K562 (cell line): ENCODE measurements around the gene ZNF598. TPM values are rescaled to one million over a fixed set of nuclear protein-coding genes. Genes with fewer than 3 reads are reported as not detected.

Experiments
- CBFB ChIP-seq: sonication (generic); formaldehyde crosslinking; IDR thresholded peaks from 2 replicates; pipeline ENCODE4 v1.4.0; 2020; ENCODE audit warnings: mild to moderate bottlenecking, missing genetic modification reagents
- CBX3 ChIP-seq, 2 experiments: IDR thresholded peaks; 1 replicate in 1 of 2; 2 replicates in 1 of 2; pipeline ENCODE4 v1.6.1; 2012; ENCODE audit warnings: inconsistent platforms in 2 of 2, low read length in 2 of 2, borderline replicate concordance in 1 of 2, control low read depth in 1 of 2
- CEBPG ChIP-seq, 3 experiments: fragments of 200-800 bp in 1 of 3; sonication (Bioruptor generic) in 1 of 3; sonication (generic) in 1 of 3; formaldehyde crosslinking in 1 of 3; IDR thresholded peaks in 2 of 3; conservative IDR thresholded peaks in 1 of 3; 2 replicates each; pipeline versions ENCODE4 v1.6.1 to v1.8.0; 2016 to 2022; ENCODE audit warnings: missing compliant biosample characterization in 2 of 3, missing genetic modification characterization in 2 of 3, mild to moderate bottlenecking in 1 of 3, missing genetic modification reagents in 1 of 3
- CGGBP1 ChIP-seq: fragments of 250-450 bp; sonication (Bioruptor Pico); IDR thresholded peaks from 2 replicates; pipeline ENCODE4 v1.9.0; 2021; ENCODE audit warnings: mild to moderate bottlenecking
- CHCHD3 ChIP-seq: fragments of 250-450 bp; sonication (Bioruptor Pico); IDR thresholded peaks from 2 replicates; pipeline ENCODE4 v2.1.2; 2022; ENCODE audit warnings: mild to moderate bottlenecking
- CHD4 ChIP-seq: fragments of 200-600 bp; sonication (generic); IDR thresholded peaks from 3 replicates; pipeline ENCODE4 v1.6.1; 2012; ENCODE audit warnings: low read depth, mild to moderate bottlenecking, mixed read lengths, low read length, inconsistent platforms; ENCODE audit not compliant: insufficient read depth, insufficient replicate concordance, poor library complexity, severe bottlenecking
- E2F3 ChIP-seq: fragments of 250-450 bp; sonication (Bioruptor Pico); IDR thresholded peaks from 2 replicates; pipeline ENCODE4 v1.4.0; 2020; ENCODE audit warnings: mild to moderate bottlenecking
- ELF2 ChIP-seq: fragments of 250-450 bp; sonication (Bioruptor Pico); IDR thresholded peaks from 2 replicates; pipeline ENCODE4 v1.5.0; 2021; ENCODE audit warnings: mild to moderate bottlenecking
- ESRRA ChIP-seq: fragments of 450-650 bp; IDR thresholded peaks from 2 replicates; pipeline ENCODE4 v1.6.1; 2014; ENCODE audit warnings: low read depth, mild to moderate bottlenecking, moderate library complexity, borderline replicate concordance
- GATAD2A ChIP-seq: fragments of 450-650 bp; IDR thresholded peaks from 2 replicates; pipeline ENCODE4 v1.6.1; 2017
- NONO ChIP-seq, 2 experiments: fragments of 200-400 bp in 1 of 2; fragments of 450-650 bp in 1 of 2; formaldehyde crosslinking in 1 of 2; IDR thresholded peaks; 2 replicates each; pipeline ENCODE4 v1.6.1; 2017; ENCODE audit warnings: low read depth in 2 of 2, mild to moderate bottlenecking in 2 of 2, moderate library complexity in 2 of 2, low read length in 1 of 2
- NR2C1 ChIP-seq, 2 experiments: fragments of 450-650 bp; IDR thresholded peaks; 2 replicates each; pipeline ENCODE4 v1.6.1; 2017; ENCODE audit warnings: mild to moderate bottlenecking in 2 of 2, antibody characterized with exemption in 1 of 2, inconsistent platforms in 1 of 2, missing compliant biosample characterization in 1 of 2, missing genetic modification characterization in 1 of 2
- PHF8 ChIP-seq: fragments of 200-600 bp; sonication (generic); IDR thresholded peaks from 2 replicates; pipeline ENCODE4 v1.6.1; 2012; ENCODE audit warnings: mixed run types, mild to moderate bottlenecking, inconsistent platforms, low read length, moderate library complexity, borderline replicate concordance
- POLR2AphosphoS2 ChIP-seq: IDR thresholded peaks from 2 replicates; pipeline ENCODE4 v1.6.1; 2012; ENCODE audit warnings: low read length, improper control_type of control experiment
- RB1 ChIP-seq: fragments of 450-650 bp; IDR thresholded peaks from 2 replicates; pipeline ENCODE4 v1.6.1; 2017; ENCODE audit warnings: low read depth, mild to moderate bottlenecking
- SLC30A9 ChIP-seq: fragments of 250-450 bp; sonication (Bioruptor Pico); IDR thresholded peaks from 2 replicates; pipeline ENCODE4 v1.8.0; 2022; ENCODE audit warnings: mild to moderate bottlenecking, moderate library complexity
- SMARCB1 ChIP-seq: IDR thresholded peaks from 2 replicates; pipeline ENCODE4 v1.6.1; 2011; ENCODE audit warnings: improper control_type of control experiment, low read depth; ENCODE audit not compliant: insufficient read length
- STAT5B ChIP-seq: fragments of 250-450 bp; sonication (Bioruptor Pico); IDR thresholded peaks from 2 replicates; pipeline ENCODE4 v1.8.0; 2021; ENCODE audit warnings: mild to moderate bottlenecking, inconsistent platforms
- TAF1 ChIP-seq: IDR thresholded peaks from 2 replicates; pipeline ENCODE4 v1.6.1; 2011; ENCODE audit warnings: mild to moderate bottlenecking, low read length, moderate library complexity; ENCODE audit not compliant: insufficient read depth, control insufficient read depth, severe bottlenecking; ENCODE audit errors: extremely low read depth
- TCF3 ChIP-seq: sonication (generic); formaldehyde crosslinking; IDR thresholded peaks from 2 replicates; pipeline ENCODE4 v1.4.0; 2020; ENCODE audit warnings: mild to moderate bottlenecking, missing genetic modification reagents
- ZNF507 ChIP-seq: conservative IDR thresholded peaks from 2 replicates; pipeline ENCODE4 v1.6.1; 2017; ENCODE audit warnings: missing genetic modification characterization, missing compliant biosample characterization
- ZNF511 ChIP-seq: sonication (generic); formaldehyde crosslinking; IDR thresholded peaks from 2 replicates; pipeline ENCODE4 v1.8.0; 2022; ENCODE audit warnings: mild to moderate bottlenecking, missing genetic modification reagents
- polyA plus RNA-seq, 8 experiments: library from polyadenylated mRNA; depleted of rRNA in 4 of 8; stranded (reverse) in 5 of 8; unstranded in 3 of 8; fragments of >200 nt; fragmentation: Nextera tagmentation in 2 of 8; fragmentation: Illumina TruSeq in 1 of 8; extraction: Ambion mirVana in 2 of 8; extraction: Trizol in 1 of 8; gene quantifications; 2 replicates each; pipeline versions ENCODE4 v1.2.1 to v1.2.3, GENCODE V29; 2011 to 2014; ENCODE audit warnings: inconsistent platforms in 1 of 8, missing spikeins in 1 of 8
- total RNA-seq, 7 experiments: library from RNA; depleted of rRNA in 6 of 7; stranded (reverse); fragments of >200 nt in 6 of 7; fragmentation: Illumina TruSeq in 2 of 7; extraction: Trizol in 2 of 7; gene quantifications; 2 replicates each; pipeline versions ENCODE4 v1.2.1 to v1.2.3, GENCODE V29; 2011 to 2021; ENCODE audit warnings: low replicate concordance in 1 of 7
- TF ChIP-seq, protein P1 (sequence below), 2 experiments: fragments of 450-650 bp; conservative IDR thresholded peaks; 2 replicates each; pipeline ENCODE4 v1.6.1; 2017; ENCODE audit warnings: mild to moderate bottlenecking in 2 of 2, moderate library complexity in 2 of 2
- TF ChIP-seq, protein P2 (sequence below): fragments of 250-450 bp; sonication (Bioruptor Pico); IDR thresholded peaks from 2 replicates; pipeline ENCODE4 v1.6.1; 2021; ENCODE audit warnings: mild to moderate bottlenecking

The ZNF598 gene
- total and polyA plus RNA-seq, 9 of the 15 experiments (the other 6 are each of a cell fraction or from before 2014, with no cell fraction given): 0.11 to 115 (median 29.6) TPM

GRCh38 chr16:2009791-2010510 lies at the start of gene ZNF598 (continued):
- TF ChIP-seq CBFB (CRISPR knock-in tag) (0 out of 2 replicates have a peak, but pooled peaks have one; percentile 45), ZNF511 (peak; percentile 26; the same call in 1 of the 2 replicates), POLR2AphosphoS2 (no peak), NR2C1 (IDR thresholded peaks at IDR 0.05) (peak; percentile 51; the same call in 1 of the 2 replicates), NR2C1 (tag; IDR thresholded peaks at IDR 0.05) (no peak), CHD4 (no peak), SLC30A9 (CRISPR knock-in tag) (no peak), NONO (IDR thresholded peaks at IDR 0.05; ENCODE audit: low read depth in 2 of 2, low read length in 1 of 2) (peak; percentile 53 to 81; a peak in 1 of 4 replicates), RB1 (peak; percentile 69), CEBPG (CRISPR knock-in tag; IDR thresholded peaks at IDR 0.05) (no peak; the same call in 1 of the 2 replicates), CEBPG (tag; conservative IDR thresholded peaks at IDR 0.05 in 1 of 2, IDR thresholded peaks at IDR 0.05 in 1 of 2) (no peak), CBX3 (IDR thresholded peaks at IDR 0.05; ENCODE audit: borderline replicate concordance in 1 of 2, low read length in 2 of 2) (peak in 1 of 2 experiments; percentile 20; a peak in 1 of 3 replicates), TCF3 (CRISPR knock-in tag) (peak; percentile 18; the same call in 1 of the 2 replicates), E2F3 (peak; percentile 37; the same call in 1 of the 2 replicates), GATAD2A (0 out of 2 replicates have a peak, but pooled peaks have one; percentile 18), PHF8 (peak; percentile 98), CHCHD3 (CRISPR knock-in tag) (peak; percentile 65; the same call in 1 of the 2 replicates), CGGBP1 (CRISPR knock-in tag) (peak; percentile 77; the same call in 1 of the 2 replicates), ESRRA (peak; percentile 52; the same call in 1 of the 2 replicates), ELF2 (peak; percentile 83), TAF1 (peak; percentile 85), ZNF507 (tag) (no peak), SMARCB1 (no peak), STAT5B (CRISPR knock-in tag) (no peak)
- TF ChIP-seq, protein P1, sequence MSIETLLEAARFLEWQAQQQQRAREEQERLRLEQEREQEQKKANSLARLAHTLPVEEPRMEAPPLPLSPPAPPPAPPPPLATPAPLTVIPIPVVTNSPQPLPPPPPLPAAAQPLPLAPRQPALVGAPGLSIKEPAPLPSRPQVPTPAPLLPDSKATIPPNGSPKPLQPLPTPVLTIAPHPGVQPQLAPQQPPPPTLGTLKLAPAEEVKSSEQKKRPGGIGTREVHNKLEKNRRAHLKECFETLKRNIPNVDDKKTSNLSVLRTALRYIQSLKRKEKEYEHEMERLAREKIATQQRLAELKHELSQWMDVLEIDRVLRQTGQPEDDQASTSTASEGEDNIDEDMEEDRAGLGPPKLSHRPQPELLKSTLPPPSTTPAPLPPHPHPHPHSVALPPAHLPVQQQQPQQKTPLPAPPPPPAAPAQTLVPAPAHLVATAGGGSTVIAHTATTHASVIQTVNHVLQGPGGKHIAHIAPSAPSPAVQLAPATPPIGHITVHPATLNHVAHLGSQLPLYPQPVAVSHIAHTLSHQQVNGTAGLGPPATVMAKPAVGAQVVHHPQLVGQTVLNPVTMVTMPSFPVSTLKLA (conservative IDR thresholded peaks at IDR 0.05): peak; percentile 95 to 98
- TF ChIP-seq, protein P2, sequence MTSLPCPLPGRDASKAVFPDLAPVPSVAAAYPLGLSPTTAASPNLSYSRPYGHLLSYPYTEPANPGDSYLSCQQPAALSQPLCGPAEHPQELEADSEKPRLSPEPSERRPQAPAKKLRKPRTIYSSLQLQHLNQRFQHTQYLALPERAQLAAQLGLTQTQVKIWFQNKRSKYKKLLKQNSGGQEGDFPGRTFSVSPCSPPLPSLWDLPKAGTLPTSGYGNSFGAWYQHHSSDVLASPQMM (CRISPR knock-in tag): no peak
